ENCODE results near the gene OR6K2.
"Not testable (repeated sequence)": the region's sequence is repeated elsewhere in the genome, so short reads cannot be mapped to it uniquely, and the experiment has no call there.

DNA sequence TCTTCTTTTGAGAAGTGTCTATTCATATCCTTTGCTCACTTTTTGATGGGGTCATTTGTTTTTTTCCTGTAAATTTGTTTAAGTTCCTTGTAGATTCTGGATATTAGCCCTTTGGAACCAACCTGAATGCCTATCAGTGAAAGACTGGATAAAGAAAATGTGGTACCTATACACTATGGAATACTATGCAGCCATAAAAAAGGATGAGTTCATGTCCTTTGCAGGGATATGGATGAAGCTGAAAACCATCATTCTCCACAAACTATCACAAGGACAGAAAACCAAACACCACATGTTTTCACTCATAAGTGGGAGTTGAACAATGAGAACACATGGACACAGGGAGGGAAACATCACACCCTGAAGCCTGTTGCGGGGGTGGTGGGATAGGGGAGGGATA lies 12.1 kb downstream of the OR6K2 start:
- TF ChIP-seq, protein P1, sequence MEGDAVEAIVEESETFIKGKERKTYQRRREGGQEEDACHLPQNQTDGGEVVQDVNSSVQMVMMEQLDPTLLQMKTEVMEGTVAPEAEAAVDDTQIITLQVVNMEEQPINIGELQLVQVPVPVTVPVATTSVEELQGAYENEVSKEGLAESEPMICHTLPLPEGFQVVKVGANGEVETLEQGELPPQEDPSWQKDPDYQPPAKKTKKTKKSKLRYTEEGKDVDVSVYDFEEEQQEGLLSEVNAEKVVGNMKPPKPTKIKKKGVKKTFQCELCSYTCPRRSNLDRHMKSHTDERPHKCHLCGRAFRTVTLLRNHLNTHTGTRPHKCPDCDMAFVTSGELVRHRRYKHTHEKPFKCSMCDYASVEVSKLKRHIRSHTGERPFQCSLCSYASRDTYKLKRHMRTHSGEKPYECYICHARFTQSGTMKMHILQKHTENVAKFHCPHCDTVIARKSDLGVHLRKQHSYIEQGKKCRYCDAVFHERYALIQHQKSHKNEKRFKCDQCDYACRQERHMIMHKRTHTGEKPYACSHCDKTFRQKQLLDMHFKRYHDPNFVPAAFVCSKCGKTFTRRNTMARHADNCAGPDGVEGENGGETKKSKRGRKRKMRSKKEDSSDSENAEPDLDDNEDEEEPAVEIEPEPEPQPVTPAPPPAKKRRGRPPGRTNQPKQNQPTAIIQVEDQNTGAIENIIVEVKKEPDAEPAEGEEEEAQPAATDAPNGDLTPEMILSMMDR (IDR thresholded peaks at IDR 0.05 in 4 of 5, conservative IDR thresholded peaks at IDR 0.05 in 1 of 5), result not testable (repeated sequence)
- not testable (repeated sequence) for TF ChIP-seq POLR2A (IDR thresholded peaks at IDR 0.05)

Data from gastrocnemius medialis (tissue), 4 donors.